ENCODE data around the gene PARD6B. TPM values are rescaled to one million over a fixed set of nuclear protein-coding genes. Genes with fewer than 3 reads are reported as not detected.

PARD6B gene
- total and polyA plus RNA-seq, 2 donors (not counting 3 experiments of a cell fraction or from before 2014, with no cell fraction given), result 0.03 TPM; not detected in 1

DNA sequence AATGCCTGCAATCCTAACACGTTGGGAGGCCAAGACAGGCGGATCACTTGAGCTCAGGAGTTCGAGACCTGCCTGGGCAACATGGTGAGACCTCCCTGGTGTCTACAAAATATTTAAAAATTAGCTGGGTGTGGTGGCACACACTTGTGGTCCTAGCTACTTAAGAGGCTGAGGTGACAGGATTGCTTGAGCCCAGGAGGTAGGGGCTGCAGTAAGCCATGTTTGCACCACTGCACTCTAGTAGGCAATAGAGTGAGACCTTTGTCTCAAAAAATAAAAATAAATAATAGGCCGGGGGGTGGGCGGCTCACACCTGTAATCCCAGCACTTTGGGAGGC, 21.8 kb upstream of the PARD6B start:
- peaks cover 2 to 9% of the 10 kb centered on the region in 2 experiments for H3K27me3 ChIP-seq (ENCODE audit: control insufficient read depth in 2 of 2, insufficient read depth in 2 of 2, low read length in 2 of 2)
- FAIRE-seq (no peak), DNase-seq (ENCODE audit: low read depth, low spot score) (no peak)
- no peaks in the 10 kb centered on the region for H3K9me1 ChIP-seq (replicated peaks; ENCODE audit: control insufficient read depth, extremely low read depth, insufficient read depth, low read length)
- no peaks in the 10 kb centered on the region for H3K36me3 ChIP-seq (ENCODE audit: control insufficient read depth in 2 of 2, extremely low read depth in 1 of 2, insufficient read depth in 2 of 2, low read length in 2 of 2)
- H3K4me3 ChIP-seq (replicated peaks in 1 of 3; ENCODE audit: insufficient read depth in 1 of 3, low read depth in 1 of 3, low read length in 3 of 3), result no peak overlapping the region
- no peak overlapping the region for H3K9ac ChIP-seq (replicated peaks; ENCODE audit: extremely low read depth, insufficient read depth, low read length)
- no peak overlapping the region for H2AFZ ChIP-seq (ENCODE audit: low read depth, low read length)
- CTCF ChIA-PET, result no interaction called here
- H3K4me2 ChIP-seq (ENCODE audit: insufficient read depth, low read length), result no peak overlapping the region
- no peaks in the 10 kb centered on the region for H4K20me1 ChIP-seq (replicated peaks; ENCODE audit: control insufficient read depth, extremely low read depth, insufficient read depth, low read length)
- H3K79me2 ChIP-seq (ENCODE audit: control insufficient read depth, insufficient read depth, low read length), result no peaks in the 10 kb centered on the region
- no peak overlapping the region for H3K27ac ChIP-seq (ENCODE audit: insufficient read depth, low read depth, low read length)
- POLR2A ChIA-PET, result no interaction called here
- H3K4me1 ChIP-seq (ENCODE audit: control insufficient read depth, extremely low read depth, insufficient read depth, low read length), result no peaks in the 10 kb centered on the region
- H3K9me3 ChIP-seq (replicated peaks; ENCODE audit: control insufficient read depth, insufficient read depth, low read length), result no peaks in the 10 kb centered on the region
- TF ChIP-seq EZH2 (IDR thresholded peaks at IDR 0.05; ENCODE audit: borderline replicate concordance, low read depth, low read length, severe bottlenecking), result no peak
- TF ChIP-seq FOS (IDR thresholded peaks at IDR 0.05; ENCODE audit: borderline replicate concordance, insufficient read depth, low read length), result no peak
- TF ChIP-seq, protein P1, sequence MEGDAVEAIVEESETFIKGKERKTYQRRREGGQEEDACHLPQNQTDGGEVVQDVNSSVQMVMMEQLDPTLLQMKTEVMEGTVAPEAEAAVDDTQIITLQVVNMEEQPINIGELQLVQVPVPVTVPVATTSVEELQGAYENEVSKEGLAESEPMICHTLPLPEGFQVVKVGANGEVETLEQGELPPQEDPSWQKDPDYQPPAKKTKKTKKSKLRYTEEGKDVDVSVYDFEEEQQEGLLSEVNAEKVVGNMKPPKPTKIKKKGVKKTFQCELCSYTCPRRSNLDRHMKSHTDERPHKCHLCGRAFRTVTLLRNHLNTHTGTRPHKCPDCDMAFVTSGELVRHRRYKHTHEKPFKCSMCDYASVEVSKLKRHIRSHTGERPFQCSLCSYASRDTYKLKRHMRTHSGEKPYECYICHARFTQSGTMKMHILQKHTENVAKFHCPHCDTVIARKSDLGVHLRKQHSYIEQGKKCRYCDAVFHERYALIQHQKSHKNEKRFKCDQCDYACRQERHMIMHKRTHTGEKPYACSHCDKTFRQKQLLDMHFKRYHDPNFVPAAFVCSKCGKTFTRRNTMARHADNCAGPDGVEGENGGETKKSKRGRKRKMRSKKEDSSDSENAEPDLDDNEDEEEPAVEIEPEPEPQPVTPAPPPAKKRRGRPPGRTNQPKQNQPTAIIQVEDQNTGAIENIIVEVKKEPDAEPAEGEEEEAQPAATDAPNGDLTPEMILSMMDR (IDR thresholded peaks at IDR 0.05; ENCODE audit: extremely low read depth in 1 of 2, insufficient read depth in 1 of 2, low read depth in 1 of 2, low read length in 2 of 2), result no peak
- TF ChIP-seq, protein P2, sequence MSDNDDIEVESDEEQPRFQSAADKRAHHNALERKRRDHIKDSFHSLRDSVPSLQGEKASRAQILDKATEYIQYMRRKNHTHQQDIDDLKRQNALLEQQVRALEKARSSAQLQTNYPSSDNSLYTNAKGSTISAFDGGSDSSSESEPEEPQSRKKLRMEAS (IDR thresholded peaks at IDR 0.05; ENCODE audit: insufficient read depth, insufficient read length), result no peak
- TF ChIP-seq MYC (IDR thresholded peaks at IDR 0.05; ENCODE audit: low read depth, low read length), result no peak
- TF ChIP-seq JUN (IDR thresholded peaks at IDR 0.05; ENCODE audit: borderline replicate concordance, insufficient read depth, insufficient read length, low read depth), result no peak
- no peak for TF ChIP-seq POLR2A (IDR thresholded peaks at IDR 0.05; ENCODE audit: low read depth, low read length)
- TF ChIP-seq GATA2 (IDR thresholded peaks at IDR 0.05; ENCODE audit: insufficient read depth, insufficient read length, low read depth, low read length), result no peak
- no peak for TF ChIP-seq POLR2AphosphoS5 (IDR thresholded peaks at IDR 0.05; ENCODE audit: insufficient read depth, low read depth, low read length)
- intact Hi-C loops (cut with micrococcal nuclease), result no loop called here
- no TSS peak for BruUV-seq (replicated peaks)
- dilution Hi-C loops (cut with MboI; ENCODE audit: extremely low pct_ligation_motif_present, low sequenced_read_pairs), result no loop called here

Data from endothelial cell of umbilical vein (primary cell).